ENCODE measurements around the gene OR52E4. TPM values are rescaled to one million over a fixed set of nuclear protein-coding genes. Genes with fewer than 3 reads are reported as not detected.

OR52E4 gene
- total RNA-seq, 1 donor from 2014 or later, result not detected

GRCh38 chr11:5881756-5882155, 1.3 kb downstream of the OR52E4 start:
- Histone ChIP-seq H3K27ac (replicated peaks) (no peak overlapping the region), H3K27me3 (ENCODE audit: low read depth) (no peaks in the 10 kb centered on the region), H3K4me1 (no peaks in the 10 kb centered on the region), H3K4me3 (no peak overlapping the region), H3K36me3 (no peaks in the 10 kb centered on the region), H3K9me3 (replicated peaks) (no peaks in the 10 kb centered on the region)
- DNase-seq, result no peak
- TF ChIP-seq CTCF (IDR thresholded peaks at IDR 0.05; ENCODE audit: borderline replicate concordance), result no peak
- intact Hi-C loops (cut with micrococcal nuclease), result no loop called here

- H3K27me3 ChIP-seq (ENCODE audit: low read depth), result peaks cover 3% of the 10 kb centered on the region
- H3K4me1 ChIP-seq, result no peaks in the 10 kb centered on the region
- no peaks in the 10 kb centered on the region for H3K9me3 ChIP-seq (replicated peaks)
- DNase-seq, result no peak
- no peak overlapping the region for H3K4me3 ChIP-seq
- no peak for TF ChIP-seq CTCF (IDR thresholded peaks at IDR 0.05; ENCODE audit: borderline replicate concordance)
- intact Hi-C loops (cut with micrococcal nuclease), result no loop called here
- H3K27ac ChIP-seq (replicated peaks), result no peak overlapping the region
- no peaks in the 10 kb centered on the region for H3K36me3 ChIP-seq
These were observed 6.7 kb downstream of the OR52E4 start for GRCh38 chr11:5887172-5887571.

- Histone ChIP-seq H3K27ac (replicated peaks) (no peak overlapping the region), H3K27me3 (ENCODE audit: low read depth) (peaks cover 3% of the 10 kb centered on the region), H3K9me3 (replicated peaks) (no peaks in the 10 kb centered on the region), H3K4me1 (no peaks in the 10 kb centered on the region), H3K36me3 (no peaks in the 10 kb centered on the region), H3K4me3 (no peak overlapping the region)
- no peak for DNase-seq
- intact Hi-C loops (cut with micrococcal nuclease), result no loop called here
- no peak for TF ChIP-seq CTCF (IDR thresholded peaks at IDR 0.05; ENCODE audit: borderline replicate concordance)
These were observed 7.2 kb downstream of the OR52E4 start for GRCh38 chr11:5887661-5888060.

- no peak overlapping the region for H3K27ac ChIP-seq (replicated peaks)
- intact Hi-C loops (cut with micrococcal nuclease), result no loop called here
- no peaks in the 10 kb centered on the region for H3K36me3 ChIP-seq
- H3K9me3 ChIP-seq (replicated peaks), result no peaks in the 10 kb centered on the region
- H3K27me3 ChIP-seq (ENCODE audit: low read depth), result peaks cover 23% of the 10 kb centered on the region
- no peak overlapping the region for H3K4me3 ChIP-seq
- TF ChIP-seq CTCF (IDR thresholded peaks at IDR 0.05; ENCODE audit: borderline replicate concordance), result peak; percentile 53
- DNase-seq, result no peak
- no peaks in the 10 kb centered on the region for H3K4me1 ChIP-seq
These were observed 10.9 kb downstream of the OR52E4 start for GRCh38 chr11:5891216-5891800.

GRCh38 chr11:5892908-5893307, 12.5 kb downstream of the OR52E4 start, which contains the start of gene OR52E5:
TSS of gene OR52E5 (plus strand) at chr11:5893208. CDS start at chr11:5900777, 7,569 bp downstream.
- H3K4me3 ChIP-seq, result no peak within 1 kb of the TSS
- H3K4me1 ChIP-seq, result no peaks in the 10 kb centered on the region
- H3K36me3 ChIP-seq, result no peaks in the 10 kb centered on the region
- intact Hi-C loops (cut with micrococcal nuclease), result no loop called here
- peaks cover 20% of the 10 kb centered on the region for H3K27me3 ChIP-seq (ENCODE audit: low read depth)
- DNase-seq, result no peak
- H3K27ac ChIP-seq (replicated peaks), result no peak within 1 kb of the TSS
- H3K9me3 ChIP-seq (replicated peaks), result no peaks in the 10 kb centered on the region
- TF ChIP-seq CTCF (IDR thresholded peaks at IDR 0.05; ENCODE audit: borderline replicate concordance), result no peak

All from left ventricle myocardium inferior (tissue), 1 donor.